Esophagus squamous epithelium (tissue), 5 donors: ENCODE results near the gene BAG5. TPM values are rescaled to one million over a fixed set of nuclear protein-coding genes. Genes with fewer than 3 reads are reported as not detected.

Experiments used
- DNase-seq: peaks from one replicate; lab custom pipeline; 2025; lab: John Stamatoyannopoulos, UW
- H3K27ac ChIP-seq, 4 donors: fragments of 200-600 bp; sonication (generic); one replicate each; pipeline ENCODE4 v1.5.1; 2016 to 2019; ENCODE audit warnings: mild to moderate bottlenecking in 1 of 4
- H3K27me3 ChIP-seq, 4 donors: fragments of 200-600 bp; sonication (generic); 1 replicate in 3 of 4; 2 replicates in 1 of 4; pipeline versions ENCODE4 v1.5.1 to v1.6.0; 2017 to 2021; ENCODE audit warnings: antibody characterized with exemption in 1 of 4
- H3K36me3 ChIP-seq, 3 donors: fragments of 200-600 bp; sonication (generic); one replicate each; pipeline ENCODE4 v1.5.1; 2016 to 2019
- H3K4me1 ChIP-seq, 3 donors: fragments of 200-600 bp; sonication (generic); one replicate each; pipeline ENCODE4 v1.5.1; 2017 to 2019
- H3K4me3 ChIP-seq, 4 donors: fragments of 200-600 bp; sonication (generic); 1 replicate in 3 of 4; 2 replicates in 1 of 4; pipeline ENCODE4 v1.5.1; 2016 to 2019; ENCODE audit warnings: mild to moderate bottlenecking in 2 of 4, moderate library complexity in 1 of 4
- H3K9me3 ChIP-seq, 3 donors: fragments of 200-600 bp; sonication (generic); one replicate each; pipeline ENCODE4 v1.5.1; 2016 to 2019
- POLR2A ChIP-seq, 4 donors: fragments of 450-650 bp; IDR thresholded peaks; one replicate each; pipeline ENCODE4 v1.6.1; 2017; ENCODE audit warnings: antibody characterized with exemption in 4 of 4, mild to moderate bottlenecking in 4 of 4, moderate library complexity in 3 of 4
- WGBS, 2 donors: methylation state at CpG; one replicate each; pipeline ENCODE4 v1.1.5; 2018; 5-methylcytosine and 5-hydroxymethylcytosine counted together
- intact Hi-C: fragments of 100-400 bp; cut with DNase I; formaldehyde crosslinking; loops from one replicate; pipeline ENCODE4 v1.15.0; 2022
- total RNA-seq, 4 donors: library from RNA; depleted of rRNA; stranded (reverse); fragments of >200 nt; gene quantifications; one replicate each; pipeline ENCODE4 v1.1.0, GENCODE V29; 2016
- TF ChIP-seq, protein P1 (sequence below), 6 experiments: fragments of 450-650 bp in 4 of 6; fragments of 200-600 bp in 2 of 6; sonication (generic) in 2 of 6; IDR thresholded peaks; one replicate each; pipeline ENCODE4 v1.5.1; 2016 to 2019; ENCODE audit warnings: antibody characterized with exemption in 6 of 6, mild to moderate bottlenecking in 4 of 6, moderate library complexity in 4 of 6
- donor health status: DM: yes; HTN: yes; CAD: no.

The BAG5 gene
- total RNA-seq, 4 donors from 2014 or later: 24.8 to 32.4 (median 28.5) TPM

DNA sequence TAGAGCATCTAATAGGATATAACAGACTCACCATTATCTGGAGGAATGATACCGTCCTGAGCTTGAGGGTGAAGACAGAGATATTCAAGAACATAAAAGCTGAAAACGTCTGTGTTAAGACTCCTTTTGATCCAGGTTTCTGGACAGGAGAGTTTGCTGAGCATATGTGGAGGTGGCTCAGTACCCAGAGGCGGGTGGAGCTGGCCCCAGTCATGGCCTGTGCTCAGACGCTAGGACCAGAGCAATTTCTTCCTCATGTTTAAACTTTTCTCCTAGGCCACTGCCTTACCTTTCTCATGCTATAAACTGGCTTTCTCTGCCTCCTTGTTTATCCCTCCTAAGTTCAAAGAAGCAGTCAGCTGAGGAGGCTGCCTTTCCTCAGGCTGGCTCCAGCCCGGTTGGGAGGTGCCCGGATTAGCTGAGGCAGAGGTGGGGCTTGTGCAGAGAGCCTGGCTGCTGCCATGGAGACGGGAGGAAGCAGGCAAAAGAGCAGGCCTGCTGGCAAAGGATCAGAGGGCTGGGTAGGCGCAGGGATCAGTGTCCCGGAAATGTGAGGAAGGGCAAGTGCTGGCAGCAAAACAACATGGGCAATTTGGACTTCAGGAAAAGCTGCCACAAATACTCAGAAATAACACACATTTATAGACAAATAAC is 14.0 kb upstream of the BAG5 start:
- DNase-seq: no peak
- peak overlapping the region; percentile 77 to 88 (median 86) for H3K27ac ChIP-seq
- intact Hi-C loops: loop anchor here (10.0 kb wide), 2 partner anchors 48 to 118 kb away; partner anchors contain the start of gene KLC1
- peaks cover 29 to 65% (median 39%) of the 10 kb centered on the region in 3 donors for H3K4me1 ChIP-seq
- 19 to 20% methylated on average over 6 to 7 of the region's 9 CpGs for WGBS, 2 donors
- H3K36me3 ChIP-seq: peaks cover 0 to 73% (median 9%) of the 10 kb centered on the region in 3 donors
- H3K4me3 ChIP-seq: peak overlapping the region in 1 of 4 donors; percentile 4
- TF ChIP-seq, protein P1, sequence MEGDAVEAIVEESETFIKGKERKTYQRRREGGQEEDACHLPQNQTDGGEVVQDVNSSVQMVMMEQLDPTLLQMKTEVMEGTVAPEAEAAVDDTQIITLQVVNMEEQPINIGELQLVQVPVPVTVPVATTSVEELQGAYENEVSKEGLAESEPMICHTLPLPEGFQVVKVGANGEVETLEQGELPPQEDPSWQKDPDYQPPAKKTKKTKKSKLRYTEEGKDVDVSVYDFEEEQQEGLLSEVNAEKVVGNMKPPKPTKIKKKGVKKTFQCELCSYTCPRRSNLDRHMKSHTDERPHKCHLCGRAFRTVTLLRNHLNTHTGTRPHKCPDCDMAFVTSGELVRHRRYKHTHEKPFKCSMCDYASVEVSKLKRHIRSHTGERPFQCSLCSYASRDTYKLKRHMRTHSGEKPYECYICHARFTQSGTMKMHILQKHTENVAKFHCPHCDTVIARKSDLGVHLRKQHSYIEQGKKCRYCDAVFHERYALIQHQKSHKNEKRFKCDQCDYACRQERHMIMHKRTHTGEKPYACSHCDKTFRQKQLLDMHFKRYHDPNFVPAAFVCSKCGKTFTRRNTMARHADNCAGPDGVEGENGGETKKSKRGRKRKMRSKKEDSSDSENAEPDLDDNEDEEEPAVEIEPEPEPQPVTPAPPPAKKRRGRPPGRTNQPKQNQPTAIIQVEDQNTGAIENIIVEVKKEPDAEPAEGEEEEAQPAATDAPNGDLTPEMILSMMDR (IDR thresholded peaks at IDR 0.05): no peak
- peak in 1 of 4 donors; percentile 19 for TF ChIP-seq POLR2A (IDR thresholded peaks at IDR 0.05)
- H3K9me3 ChIP-seq: no peaks in the 10 kb centered on the region
- H3K27me3 ChIP-seq: no peaks in the 10 kb centered on the region

DNA sequence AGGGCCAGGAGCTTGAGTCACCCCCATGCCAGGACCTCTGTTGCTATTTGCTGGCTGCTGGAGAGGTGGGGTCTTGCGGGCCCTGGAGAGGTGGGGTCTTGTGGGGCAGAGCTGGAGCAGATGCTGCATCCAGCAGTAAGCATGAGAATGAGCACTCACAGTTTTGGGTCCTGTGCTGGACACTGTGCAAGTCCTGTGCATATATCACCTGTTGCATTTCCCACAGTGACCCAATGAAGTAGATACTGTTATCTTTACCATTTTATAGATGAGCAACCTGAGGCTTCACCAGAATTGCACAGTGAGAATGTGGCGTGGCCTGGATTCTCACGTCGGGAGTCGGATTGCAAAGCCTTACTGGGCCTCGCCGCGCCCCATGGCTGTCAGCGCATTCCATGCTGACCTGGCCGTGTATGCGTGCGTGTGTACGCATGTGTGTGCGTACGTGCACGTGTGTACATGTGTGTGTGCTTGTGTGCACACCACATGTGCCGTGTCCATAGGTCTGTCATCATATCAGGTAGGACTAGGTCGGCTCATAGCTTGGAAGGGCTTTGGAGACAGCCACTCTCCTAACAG is 12.3 kb upstream of the BAG5 start:
- no peak for DNase-seq
- Histone ChIP-seq H3K27me3 (no peaks in the 10 kb centered on the region), H3K27ac (peak overlapping the region in 3 of 4 donors; percentile 40 to 88 (median 85)), H3K9me3 (no peaks in the 10 kb centered on the region), H3K4me1 (peaks cover 28 to 75% (median 40%) of the 10 kb centered on the region in 3 donors), H3K4me3 (no peak overlapping the region), H3K36me3 (peaks cover 0 to 63% (median 9%) of the 10 kb centered on the region in 3 donors)
- intact Hi-C loops: loop anchor here (10.0 kb wide), 2 partner anchors 50 to 120 kb away; partner anchors contain the start of gene KLC1
- TF ChIP-seq, protein P1 (IDR thresholded peaks at IDR 0.05): no peak
- no peak for TF ChIP-seq POLR2A (IDR thresholded peaks at IDR 0.05)
- WGBS, 2 donors: 83 to 88% methylated on average over 7 to 17 of the region's 18 CpGs

DNA sequence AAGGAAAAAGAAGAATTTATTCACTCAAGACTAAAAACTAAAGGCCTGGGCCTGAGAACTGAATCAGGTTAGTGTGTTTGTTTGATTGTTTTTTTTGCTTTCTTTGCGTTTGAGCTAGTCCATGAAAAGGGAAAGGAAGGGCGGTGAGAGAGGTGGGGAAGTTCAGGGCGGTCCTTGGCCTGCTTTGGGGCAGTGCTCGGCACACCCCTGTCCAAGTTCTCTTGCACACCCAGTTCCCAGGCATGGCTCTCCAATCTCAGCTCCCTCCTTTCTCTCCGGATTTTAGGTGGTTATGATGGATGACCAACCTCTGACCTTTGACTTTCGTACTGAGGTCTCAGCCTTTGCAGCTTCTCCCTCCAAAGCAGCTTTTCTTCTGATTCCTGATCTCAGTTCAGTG is 11.6 kb upstream of the BAG5 start:
- Histone ChIP-seq H3K27ac (peak overlapping the region in 2 of 4 donors; percentile 40 to 85), H3K4me3 (no peak overlapping the region), H3K36me3 (peaks cover 0 to 56% (median 9%) of the 10 kb centered on the region in 3 donors), H3K9me3 (no peaks in the 10 kb centered on the region), H3K4me1 (peaks cover 28 to 77% (median 40%) of the 10 kb centered on the region in 3 donors), H3K27me3 (no peaks in the 10 kb centered on the region)
- TF ChIP-seq, protein P1 (IDR thresholded peaks at IDR 0.05): no peak
- TF ChIP-seq POLR2A (IDR thresholded peaks at IDR 0.05): no peak
- 69 to 70% methylated on average over 6 of the region's 6 CpGs for WGBS, 2 donors
- DNase-seq: no peak
- intact Hi-C loops: loop anchor here (10.0 kb wide), 2 partner anchors 51 to 121 kb away; partner anchors contain the start of gene KLC1

DNA sequence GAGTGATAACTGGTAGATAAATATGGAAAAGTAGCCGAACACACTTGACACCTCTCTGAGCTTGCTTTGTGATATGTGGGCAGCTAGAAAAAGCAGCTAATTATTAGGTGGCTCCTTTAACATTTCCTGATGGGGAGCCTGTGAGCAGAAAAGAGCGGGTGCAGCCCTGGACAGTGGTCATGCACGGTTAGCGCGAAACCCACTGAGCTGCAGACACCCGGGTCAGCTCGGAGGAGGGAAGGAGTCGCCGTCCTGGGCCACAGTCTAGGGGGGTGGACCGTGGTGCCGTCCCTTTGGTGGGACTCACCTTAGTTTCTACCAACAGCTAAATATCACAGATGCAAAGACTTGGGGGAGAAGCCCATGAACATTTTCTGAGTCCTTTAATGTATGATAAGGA is 7.0 kb upstream of the BAG5 start:
- no peak overlapping the region for H3K4me3 ChIP-seq
- H3K4me1 ChIP-seq: peaks cover 5 to 77% (median 15%) of the 10 kb centered on the region in 3 donors
- H3K27ac ChIP-seq: no peak overlapping the region
- TF ChIP-seq, protein P1 (IDR thresholded peaks at IDR 0.05): no peak
- TF ChIP-seq POLR2A (IDR thresholded peaks at IDR 0.05): no peak
- 81 to 82% methylated on average over 11 of the region's 11 CpGs for WGBS, 2 donors
- DNase-seq: no peak
- H3K27me3 ChIP-seq: no peaks in the 10 kb centered on the region
- H3K9me3 ChIP-seq: no peaks in the 10 kb centered on the region
- intact Hi-C loops: no loop called here
- H3K36me3 ChIP-seq: peaks cover 0 to 32% (median 5%) of the 10 kb centered on the region in 3 donors

DNA sequence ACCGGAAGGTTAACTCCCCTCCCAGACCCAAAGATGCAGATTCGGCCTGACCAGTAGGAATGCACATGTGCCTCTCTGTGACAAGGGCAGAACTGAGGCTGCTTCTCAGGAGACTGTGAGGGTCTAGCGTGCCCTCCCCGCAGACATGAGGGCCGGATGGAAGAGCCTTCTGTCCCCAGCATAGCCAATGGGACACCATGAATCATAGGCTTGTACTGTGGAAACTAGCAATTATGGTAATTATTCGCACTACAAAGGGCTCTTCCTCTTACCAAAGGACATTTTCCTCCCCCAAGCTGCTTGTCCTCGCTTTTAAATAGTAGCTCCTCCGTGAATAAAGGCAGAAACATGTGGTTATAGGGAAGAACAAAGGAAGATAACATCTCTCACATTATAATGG is 6.5 kb upstream of the BAG5 start:
- Histone ChIP-seq H3K9me3 (no peaks in the 10 kb centered on the region), H3K27me3 (no peaks in the 10 kb centered on the region), H3K36me3 (peaks cover 0 to 27% (median 5%) of the 10 kb centered on the region in 3 donors), H3K4me1 (peaks cover 4 to 77% (median 18%) of the 10 kb centered on the region in 3 donors), H3K27ac (no peak overlapping the region), H3K4me3 (no peak overlapping the region)
- intact Hi-C loops: no loop called here
- WGBS, 2 donors: 77 to 79% methylated on average over 7 to 8 of the region's 8 CpGs
- TF ChIP-seq, protein P1 (IDR thresholded peaks at IDR 0.05): no peak
- no peak for TF ChIP-seq POLR2A (IDR thresholded peaks at IDR 0.05)
- no peak for DNase-seq
